ENCODE data around the gene GPRC5C.
"Not testable (repeated sequence)": the region's sequence is repeated elsewhere in the genome, so short reads cannot be mapped to it uniquely, and the experiment has no call there.

GPRC5C gene

GRCh38 chr17:74477411-74477810, 45.5 kb downstream of the GPRC5C start:
- DNase-seq = no peak

GRCh38 chr17:74478420-74479100, 46.7 kb downstream of the GPRC5C start:
- no peak for DNase-seq

GRCh38 chr17:74480290-74480689, 48.4 kb downstream of the GPRC5C start:
- no peak for DNase-seq

- no peak for DNase-seq
Observed at GRCh38 chr17:74481621-74482020, 49.7 kb downstream of the GPRC5C start.

GRCh38 chr17:74484066-74484465, 52.2 kb downstream of the GPRC5C start:
- DNase-seq = no peak

GRCh38 chr17:74485022-74485743, 53.3 kb downstream of the GPRC5C start:
- DNase-seq = no peak

- DNase-seq = no peak
Observed at GRCh38 chr17:74485841-74486240, 54.0 kb downstream of the GPRC5C start.

- not testable (repeated sequence) for DNase-seq
Observed at GRCh38 chr17:74488276-74488675, 56.4 kb downstream of the GPRC5C start.

- DNase-seq = no peak
Observed at GRCh38 chr17:74490716-74491115, 58.8 kb downstream of the GPRC5C start.

GRCh38 chr17:74491626-74492025, 59.7 kb downstream of the GPRC5C start:
- DNase-seq = no peak

GRCh38 chr17:74493331-74493833, 61.5 kb downstream of the GPRC5C start:
- peak; percentile 60 for DNase-seq

Data from activated naive CD4-positive, alpha-beta T cell treated with anti-CD3 and anti-CD28 coated beads, Interleukin-2, amount 50 U/mL, for 16 hours (primary cell).